ENCODE data around the gene KRTAP19-8. TPM values are rescaled to one million over a fixed set of nuclear protein-coding genes. Genes with fewer than 3 reads are reported as not detected.

The KRTAP19-8 gene
- total RNA-seq, 1 experiment from 2014 or later: not detected

Other genes starting within 250 kb of the KRTAP19-8 start
- gene KRTAP8-1, start 225.2 kb downstream of the KRTAP19-8 start, total RNA-seq (2014; rRNA removed; shearing (Covaris generic); ENCODE audit: low replicate concordance): not detected in 2 replicates
- not detected in 2 replicates for gene KRTAP7-1, start 208.7 kb downstream of the KRTAP19-8 start, total RNA-seq (2014; rRNA removed; shearing (Covaris generic); ENCODE audit: low replicate concordance)
- gene KRTAP11-1, start 156.9 kb downstream of the KRTAP19-8 start, total RNA-seq (2014; rRNA removed; shearing (Covaris generic); ENCODE audit: low replicate concordance): not detected in 2 replicates

Measured in MG63 (cell line).